Measurements from ENCODE around the gene DCTN4. TPM values are rescaled to one million over a fixed set of nuclear protein-coding genes. Genes with fewer than 3 reads are reported as not detected.
"Not testable (repeated sequence)": the region's sequence is repeated elsewhere in the genome, so short reads cannot be mapped to it uniquely, and the experiment has no call there.

The DCTN4 gene
- 43.9 and 44.8 TPM in 2 replicates for total RNA-seq

DNA sequence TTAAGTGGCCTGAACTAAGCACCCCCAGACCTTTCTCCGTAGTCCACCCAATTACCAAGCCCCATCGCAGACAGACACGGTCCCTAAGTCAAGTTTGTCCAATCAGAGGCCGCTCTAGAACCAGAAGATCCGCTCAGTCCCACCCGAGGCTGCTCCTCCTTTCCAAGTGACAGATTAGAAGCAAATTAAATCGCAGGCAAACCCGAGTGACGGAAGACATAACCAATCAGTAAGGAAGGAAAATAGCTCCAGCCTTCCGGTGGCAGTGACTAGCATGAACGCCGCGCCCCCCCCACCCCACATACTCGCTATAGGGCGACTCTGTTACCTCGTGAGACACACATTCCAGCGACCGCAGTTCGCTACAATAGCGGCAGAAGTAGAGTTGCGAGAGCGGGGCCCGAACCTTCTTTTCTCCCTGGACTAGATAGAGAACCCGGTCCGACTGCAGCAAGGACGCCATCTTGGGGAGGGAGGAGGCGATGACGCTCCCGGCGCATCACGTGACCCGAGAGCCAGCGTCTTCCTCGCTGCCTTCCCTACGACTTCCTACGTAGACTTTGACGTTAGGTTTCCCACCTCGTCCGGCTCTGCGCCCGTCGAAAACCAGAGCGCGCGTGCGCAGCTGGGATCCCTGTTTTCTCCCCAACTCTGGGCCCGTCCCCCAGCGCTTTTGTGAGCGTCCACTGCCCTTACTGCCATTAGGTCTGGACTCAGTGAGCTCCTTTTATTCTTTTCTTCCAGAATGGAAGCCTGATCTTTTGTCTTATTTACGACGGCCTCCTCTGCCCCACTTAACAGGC, at the start of gene DCTN4:
TSS of gene DCTN4 (minus strand) at position 487 of the 803 bp plus-strand sequence. CDS start at position 463, 24 bp downstream.
- no peaks in the 10 kb centered on the region for H3K9me3 Mint-ChIP-seq
- H3K4me1 Mint-ChIP-seq = peaks cover 28% of the 10 kb centered on the region
- no peak within 1 kb of the TSS for H3K27ac Mint-ChIP-seq
- no peak within 1 kb of the TSS for H3K4me3 Mint-ChIP-seq
- no peaks in the 10 kb centered on the region for H3K27me3 Mint-ChIP-seq
- H3K36me3 Mint-ChIP-seq (ENCODE audit: low read depth) = peaks cover 28% of the 10 kb centered on the region
- intact Hi-C loops (cut with micrococcal nuclease) = loop anchor here (1.0 kb wide), 4 partner anchors 16 to 57 kb away; partner anchors contain the start of gene RBM22
- DNase-seq = peak; percentile 97

DNA sequence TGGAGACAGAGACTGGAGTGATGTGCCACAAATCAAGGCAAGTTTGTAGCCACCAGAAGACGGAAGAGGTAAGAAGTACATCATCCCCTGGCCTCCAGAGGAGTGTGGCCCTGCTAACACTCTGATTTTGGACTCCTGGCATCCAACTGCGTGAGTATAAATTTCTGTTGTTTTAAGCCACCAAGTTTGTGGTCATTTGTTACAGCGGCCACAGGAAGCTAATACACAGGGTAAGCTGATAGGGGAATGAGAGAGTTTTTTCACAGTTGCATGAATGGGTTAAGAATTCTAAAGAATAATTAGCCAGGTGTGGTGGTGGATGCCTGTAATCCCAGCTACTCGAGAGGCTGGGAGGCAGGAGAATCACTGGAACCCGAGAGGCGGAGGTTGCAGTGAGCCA, 45.6 kb upstream of the DCTN4 start:
- peaks cover 4% of the 10 kb centered on the region for H3K9me3 Mint-ChIP-seq
- peaks cover 9% of the 10 kb centered on the region for H3K4me1 Mint-ChIP-seq
- no peak for DNase-seq
- H3K36me3 Mint-ChIP-seq (ENCODE audit: low read depth) = peaks cover 2% of the 10 kb centered on the region
- peaks cover 10% of the 10 kb centered on the region for H3K27me3 Mint-ChIP-seq
- H3K4me3 Mint-ChIP-seq = no peak overlapping the region
- intact Hi-C loops (cut with micrococcal nuclease) = loop anchor here (5.0 kb wide), 1 partner anchor 242 kb away; no protein-coding TSS in a partner anchor
- H3K27ac Mint-ChIP-seq = no peak overlapping the region

DNA sequence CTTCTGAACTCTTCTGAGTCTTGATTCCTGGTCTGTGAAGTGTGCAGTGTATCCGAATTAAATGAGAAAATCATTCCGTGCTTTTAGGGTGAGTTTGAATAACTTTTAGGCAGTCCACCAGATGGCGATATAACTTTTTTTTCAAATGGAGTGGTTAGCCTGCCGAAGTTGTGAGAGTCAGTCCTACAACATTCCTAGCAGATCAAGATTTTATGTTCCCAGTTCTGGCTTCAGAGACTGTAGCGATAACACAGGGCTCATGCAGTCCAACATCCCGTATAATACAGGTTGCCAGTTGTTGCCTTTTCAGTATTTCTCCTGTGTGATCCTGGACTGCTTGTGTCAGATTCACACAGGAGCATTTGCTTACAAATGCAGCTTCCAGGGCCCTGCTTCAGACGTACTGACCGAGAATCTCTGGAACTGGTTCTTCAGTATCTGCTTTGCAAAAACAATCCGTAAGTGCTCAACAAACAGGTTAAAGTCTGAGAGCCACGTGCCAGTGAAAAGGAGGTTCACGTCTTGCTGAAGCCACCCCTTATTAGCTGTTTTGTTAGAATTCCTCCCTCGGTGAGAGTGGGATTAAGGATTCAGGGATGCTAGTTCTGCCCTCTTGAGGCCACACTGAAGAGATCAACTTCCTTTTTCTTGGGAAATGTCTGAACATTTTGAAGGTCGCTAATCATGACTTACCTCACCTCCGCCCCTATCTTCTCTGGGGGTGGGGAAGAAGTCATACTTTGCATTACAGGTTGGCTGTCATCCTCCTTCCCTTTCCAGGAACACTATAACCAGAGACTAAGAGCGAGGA, 42.5 kb upstream of the DCTN4 start:
- no peak overlapping the region for H3K4me3 Mint-ChIP-seq
- H3K4me1 Mint-ChIP-seq = peaks cover 17% of the 10 kb centered on the region
- peak overlapping the region; percentile 68 for H3K27ac Mint-ChIP-seq
- H3K27me3 Mint-ChIP-seq = peaks cover 8% of the 10 kb centered on the region
- H3K9me3 Mint-ChIP-seq = peaks cover 4% of the 10 kb centered on the region
- DNase-seq = peak; percentile 77
- H3K36me3 Mint-ChIP-seq (ENCODE audit: low read depth) = peaks cover 12% of the 10 kb centered on the region
- intact Hi-C loops (cut with micrococcal nuclease) = loop anchor here (1.0 to 5.0 kb wide), 2 partner anchors 46 to 239 kb away; no protein-coding TSS in a partner anchor

DNA sequence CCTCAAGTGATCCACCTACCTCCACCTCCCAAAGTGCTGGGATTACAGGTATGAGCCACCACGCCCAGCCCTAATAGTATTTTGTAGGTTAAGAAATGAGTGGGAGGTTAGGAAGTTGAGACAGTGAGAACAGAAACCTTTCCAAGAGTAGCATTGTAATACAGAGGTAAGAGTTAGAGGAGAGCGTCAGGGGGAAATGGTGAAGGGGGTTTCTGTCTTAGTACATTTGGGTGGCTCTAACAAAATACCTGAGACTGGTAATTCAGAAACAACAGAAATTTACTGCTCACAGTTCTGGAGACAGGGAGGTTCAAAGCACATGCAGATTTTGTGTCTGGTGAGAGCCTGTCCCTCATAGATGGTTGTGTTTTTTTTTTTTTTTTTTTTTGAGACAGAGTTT, 38.6 kb upstream of the DCTN4 start:
- peak; percentile 45 for DNase-seq
- H3K36me3 Mint-ChIP-seq (ENCODE audit: low read depth) = peaks cover 29% of the 10 kb centered on the region

DNA sequence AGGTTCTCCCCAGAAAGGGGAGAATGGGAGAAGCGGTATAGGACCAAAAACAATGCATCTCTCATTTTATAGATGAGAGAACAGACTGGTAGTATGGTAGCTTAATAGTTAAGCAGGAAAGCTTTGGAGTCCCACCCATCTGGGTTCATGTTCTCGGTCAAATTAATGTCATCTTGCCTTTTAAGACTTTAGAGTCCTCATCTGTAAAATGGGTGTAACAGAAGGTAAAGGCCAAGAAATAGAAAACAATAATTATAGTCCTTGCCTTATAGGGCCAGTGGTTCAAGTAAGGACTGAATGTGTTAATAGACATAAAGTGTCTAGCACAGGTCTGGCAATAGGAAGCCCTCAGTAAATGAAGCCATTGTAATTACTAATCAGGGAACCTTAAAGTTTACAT, 36.1 kb upstream of the DCTN4 start:
- Mint-ChIP-seq H3K36me3 (ENCODE audit: low read depth) (peaks cover 35% of the 10 kb centered on the region), H3K9me3 (peaks cover 10% of the 10 kb centered on the region), H3K27ac (no peak overlapping the region), H3K4me1 (peaks cover 35% of the 10 kb centered on the region), H3K4me3 (no peak overlapping the region), H3K27me3 (no peaks in the 10 kb centered on the region)
- intact Hi-C loops (cut with micrococcal nuclease) = loop anchor here (5.0 kb wide), 2 partner anchors 417 to 457 kb away; partner anchors contain the start of gene GM2A
- no peak for DNase-seq

More for the DNA sequence above, 38.6 kb upstream of the DCTN4 start:
- H3K4me3 Mint-ChIP-seq = no peak overlapping the region
- H3K27me3 Mint-ChIP-seq = no peaks in the 10 kb centered on the region
- intact Hi-C loops (cut with micrococcal nuclease) = no loop called here
- peaks cover 25% of the 10 kb centered on the region for H3K4me1 Mint-ChIP-seq
- peaks cover 10% of the 10 kb centered on the region for H3K9me3 Mint-ChIP-seq
- H3K27ac Mint-ChIP-seq = peak overlapping the region; percentile 13

DNA sequence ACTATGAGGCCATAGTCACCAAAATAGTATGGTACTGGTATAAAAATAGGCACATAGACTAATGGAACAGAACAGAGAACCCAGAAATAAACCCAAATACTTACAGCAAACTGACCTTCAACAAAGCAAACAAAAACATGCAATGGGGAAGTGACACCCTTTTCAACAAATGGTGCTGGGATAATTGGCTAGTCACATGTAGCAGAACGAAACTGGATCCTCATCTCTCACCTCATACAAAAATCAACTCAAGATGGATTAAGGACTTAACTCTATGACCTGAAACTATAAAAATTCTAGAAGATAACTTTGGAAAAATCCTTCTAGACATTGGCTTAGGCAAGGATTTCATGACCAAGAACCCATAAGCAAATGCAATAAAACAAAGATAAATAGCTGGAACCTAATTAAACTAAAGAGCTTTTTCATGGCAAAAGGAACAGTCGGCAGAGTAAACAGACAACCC, 34.6 kb upstream of the DCTN4 start:
- not testable (repeated sequence) for H3K27me3 Mint-ChIP-seq, H3K4me3 Mint-ChIP-seq, DNase-seq, H3K27ac Mint-ChIP-seq
- H3K9me3 Mint-ChIP-seq = peaks cover 10% of the 10 kb centered on the region
- peaks cover 35% of the 10 kb centered on the region for H3K36me3 Mint-ChIP-seq (ENCODE audit: low read depth)
- H3K4me1 Mint-ChIP-seq = peaks cover 49% of the 10 kb centered on the region
- intact Hi-C loops (cut with micrococcal nuclease) = loop anchor here (5.0 kb wide), 2 partner anchors 419 to 459 kb away; partner anchors contain the start of gene GM2A

DNA sequence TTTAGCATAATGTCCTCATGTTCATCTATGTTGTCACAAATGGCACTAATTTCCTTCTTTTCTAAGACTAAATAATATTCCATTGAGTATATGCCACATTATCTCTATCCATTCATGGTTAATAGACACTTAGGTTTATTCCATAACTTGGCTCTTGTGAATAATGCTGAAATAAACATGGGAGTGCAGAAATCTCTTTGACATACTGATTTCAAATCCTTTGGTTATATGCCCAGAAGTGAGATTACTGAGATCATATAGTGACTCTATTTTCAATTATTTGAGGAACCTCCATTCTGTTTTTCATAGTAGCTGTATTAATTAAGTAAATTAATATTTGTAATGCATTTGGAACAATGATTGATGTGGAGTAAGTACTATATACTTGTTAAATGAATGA, 32.7 kb upstream of the DCTN4 start:
- H3K27me3 Mint-ChIP-seq = no peaks in the 10 kb centered on the region
- H3K27ac Mint-ChIP-seq = peak overlapping the region; percentile 59
- H3K4me3 Mint-ChIP-seq = peak overlapping the region; percentile 34
- peaks cover 10% of the 10 kb centered on the region for H3K9me3 Mint-ChIP-seq
- peaks cover 31% of the 10 kb centered on the region for H3K36me3 Mint-ChIP-seq (ENCODE audit: low read depth)
- no peak for DNase-seq
- H3K4me1 Mint-ChIP-seq = peaks cover 51% of the 10 kb centered on the region
- intact Hi-C loops (cut with micrococcal nuclease) = loop anchor here (2.0 to 5.0 kb wide), 4 partner anchors 55 to 461 kb away; partner anchors contain the start of genes GM2A, IRGM and RBM22

DNA sequence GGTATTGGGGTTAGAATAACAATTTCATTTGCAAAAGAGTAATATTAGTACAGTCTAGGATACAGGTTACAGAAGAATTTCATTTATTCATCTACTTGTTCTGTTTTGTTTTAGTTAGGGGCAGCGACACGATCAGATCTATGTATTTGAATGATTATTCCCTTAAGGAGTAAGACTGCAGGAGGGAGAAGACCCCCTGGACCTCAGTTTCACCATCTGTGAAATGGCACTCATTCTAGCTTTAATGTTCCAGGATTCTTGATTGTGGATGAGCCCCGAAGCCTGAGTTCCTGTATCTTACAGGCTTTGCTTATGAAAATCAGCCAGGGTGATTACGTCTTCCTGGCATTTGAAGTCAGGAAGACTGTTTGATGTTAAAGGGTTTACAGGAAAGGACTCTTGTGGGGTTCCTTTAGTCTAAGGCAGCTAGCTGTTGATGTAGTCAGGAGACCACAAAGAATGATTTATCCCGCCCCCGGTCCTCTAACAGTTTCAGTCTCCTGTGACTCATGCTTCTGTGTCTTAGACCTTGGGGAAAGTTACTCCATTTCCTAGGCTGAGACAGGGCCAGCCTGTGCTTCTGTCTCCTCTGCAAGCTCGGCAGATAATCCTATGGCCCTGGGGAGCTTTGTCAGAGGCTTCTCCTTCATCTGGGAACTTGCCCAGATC, 31.3 kb upstream of the DCTN4 start:
- H3K4me3 Mint-ChIP-seq = peak overlapping the region; percentile 82
- DNase-seq = peak; percentile 89
- intact Hi-C loops (cut with micrococcal nuclease) = loop anchor here (1.0 to 5.0 kb wide), 7 partner anchors 10 to 462 kb away; partner anchors contain the start of genes ANXA6, GM2A, IRGM and RBM22
- H3K4me1 Mint-ChIP-seq = peaks cover 55% of the 10 kb centered on the region
- peak overlapping the region; percentile 84 for H3K27ac Mint-ChIP-seq
- H3K9me3 Mint-ChIP-seq = peaks cover 14% of the 10 kb centered on the region
- no peaks in the 10 kb centered on the region for H3K27me3 Mint-ChIP-seq
- peaks cover 30% of the 10 kb centered on the region for H3K36me3 Mint-ChIP-seq (ENCODE audit: low read depth)

DNA sequence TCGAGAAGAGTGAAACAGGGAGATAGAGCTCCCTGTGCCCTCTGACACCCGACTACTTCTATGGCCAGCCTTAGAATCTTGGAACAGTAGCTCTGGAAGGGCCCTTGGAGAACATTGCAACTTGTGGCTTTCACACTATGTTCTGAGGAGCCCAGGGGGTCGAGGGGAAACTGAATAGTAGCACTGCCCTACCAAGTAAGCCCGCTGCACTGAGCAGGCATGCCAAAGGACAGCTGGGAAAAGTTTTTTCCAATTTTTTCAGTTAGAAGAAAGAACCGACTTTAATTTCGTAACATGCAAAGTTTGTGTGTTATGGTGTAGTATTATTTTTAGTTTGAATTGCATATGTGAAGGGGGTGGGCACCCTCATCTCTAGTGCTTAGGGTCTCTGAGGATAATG, 30.6 kb upstream of the DCTN4 start:
- no peaks in the 10 kb centered on the region for H3K27me3 Mint-ChIP-seq
- H3K36me3 Mint-ChIP-seq (ENCODE audit: low read depth) = peaks cover 28% of the 10 kb centered on the region
- peaks cover 14% of the 10 kb centered on the region for H3K9me3 Mint-ChIP-seq
- no peak for DNase-seq
- H3K4me1 Mint-ChIP-seq = peaks cover 58% of the 10 kb centered on the region
- intact Hi-C loops (cut with micrococcal nuclease) = loop anchor here (2.0 kb wide), 1 partner anchor 367 kb away; the partner anchor contains the start of gene ANXA6
- peak overlapping the region; percentile 82 for H3K4me3 Mint-ChIP-seq
- peak overlapping the region; percentile 84 for H3K27ac Mint-ChIP-seq

DNA sequence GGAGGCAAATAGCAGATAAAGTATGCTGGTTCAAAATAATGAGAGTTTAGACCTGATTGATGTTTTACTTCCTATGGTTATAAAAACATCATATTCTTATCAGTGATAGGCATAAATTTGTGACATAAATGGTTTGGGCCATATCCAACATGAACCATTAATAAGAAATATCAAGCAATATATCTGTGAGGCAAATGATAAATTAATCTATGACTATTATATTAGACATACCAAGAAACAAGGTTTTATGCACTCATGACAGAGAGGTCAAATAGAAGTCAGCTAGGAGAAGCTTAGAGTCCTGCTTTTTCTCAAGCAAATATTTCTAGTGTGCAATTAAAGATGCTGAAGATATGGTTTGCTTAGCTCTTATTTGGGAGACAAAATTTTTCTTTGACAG, 30.2 kb upstream of the DCTN4 start:
- H3K9me3 Mint-ChIP-seq = peaks cover 14% of the 10 kb centered on the region
- no peak for DNase-seq
- H3K27ac Mint-ChIP-seq = peak overlapping the region; percentile 84
- no peaks in the 10 kb centered on the region for H3K27me3 Mint-ChIP-seq
- H3K36me3 Mint-ChIP-seq (ENCODE audit: low read depth) = peaks cover 28% of the 10 kb centered on the region
- H3K4me3 Mint-ChIP-seq = peak overlapping the region; percentile 82
- intact Hi-C loops (cut with micrococcal nuclease) = loop anchor here (2.0 kb wide), 1 partner anchor 368 kb away; the partner anchor contains the start of gene ANXA6
- peaks cover 62% of the 10 kb centered on the region for H3K4me1 Mint-ChIP-seq

DNA sequence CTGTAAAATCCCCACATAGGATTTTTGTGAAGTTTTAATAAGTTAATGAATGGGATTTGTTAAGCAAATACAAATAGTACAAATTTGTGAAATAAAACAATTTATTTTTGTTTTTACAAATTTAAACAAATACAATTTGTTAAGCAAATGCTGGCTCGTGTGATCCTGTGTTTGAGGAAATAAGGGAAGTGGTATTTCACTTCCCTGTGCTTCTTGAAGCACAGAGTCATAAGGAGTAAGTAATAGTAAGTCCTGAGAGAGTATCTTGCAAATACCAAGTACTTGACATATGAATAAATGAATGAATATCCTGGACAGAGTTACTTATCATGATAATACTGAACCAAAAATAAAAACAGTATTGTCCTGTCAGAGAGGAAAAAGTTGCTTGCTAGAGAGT, 28.8 kb upstream of the DCTN4 start:
- Mint-ChIP-seq H3K4me1 (peaks cover 63% of the 10 kb centered on the region), H3K27ac (no peak overlapping the region), H3K4me3 (no peak overlapping the region), H3K9me3 (peaks cover 4% of the 10 kb centered on the region), H3K27me3 (no peaks in the 10 kb centered on the region), H3K36me3 (ENCODE audit: low read depth) (peaks cover 18% of the 10 kb centered on the region)
- intact Hi-C loops (cut with micrococcal nuclease) = loop anchor here (2.0 kb wide), 1 partner anchor 369 kb away; the partner anchor contains the start of gene ANXA6
- DNase-seq = peak; percentile 10

DNA sequence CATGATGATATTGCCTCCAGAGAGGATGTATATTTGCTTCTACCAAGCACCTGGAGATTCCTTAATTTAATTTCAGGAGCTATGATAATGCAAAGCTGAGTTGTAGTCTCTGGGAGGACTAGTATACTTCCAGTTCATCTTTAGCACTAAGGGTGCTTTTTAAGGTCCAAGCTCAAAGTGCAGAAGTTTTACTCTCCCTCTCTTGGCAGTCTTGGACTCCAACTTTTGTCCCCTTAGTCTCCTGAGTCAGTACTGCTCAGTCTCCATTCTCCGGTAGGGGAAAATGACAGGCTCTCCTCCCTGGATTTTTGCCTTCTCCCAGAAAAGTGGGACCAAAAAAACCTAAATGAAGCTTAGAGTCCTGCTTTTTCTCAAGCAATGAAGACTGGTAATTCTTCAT, 28.1 kb upstream of the DCTN4 start:
- DNase-seq = no peak
- intact Hi-C loops (cut with micrococcal nuclease) = no loop called here
- H3K27ac Mint-ChIP-seq = peak overlapping the region; percentile 34
- H3K4me1 Mint-ChIP-seq = peaks cover 67% of the 10 kb centered on the region
- peak overlapping the region; percentile 2 for H3K4me3 Mint-ChIP-seq
- peaks cover 15% of the 10 kb centered on the region for H3K36me3 Mint-ChIP-seq (ENCODE audit: low read depth)
- no peaks in the 10 kb centered on the region for H3K27me3 Mint-ChIP-seq
- H3K9me3 Mint-ChIP-seq = peaks cover 4% of the 10 kb centered on the region

DNA sequence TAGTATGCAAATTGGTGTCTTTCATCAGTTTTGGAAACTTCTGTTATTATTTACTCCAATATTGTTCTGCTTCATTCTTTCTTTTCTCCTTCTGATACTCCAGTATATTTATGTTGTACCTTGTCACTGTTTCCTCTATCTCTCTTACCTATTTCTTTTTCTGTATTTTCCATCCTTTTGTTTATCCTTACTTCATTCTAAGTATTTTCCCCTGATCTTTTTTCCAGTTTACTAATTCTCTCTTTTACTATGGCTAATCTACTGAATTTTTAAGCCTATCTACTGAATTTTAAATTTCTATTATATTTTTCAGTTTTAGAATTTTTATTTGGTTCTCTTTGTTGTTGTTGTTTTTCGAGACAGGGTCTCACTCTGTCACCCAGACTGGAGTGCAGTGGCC, 27.1 kb upstream of the DCTN4 start:
- Mint-ChIP-seq H3K36me3 (ENCODE audit: low read depth) (peaks cover 14% of the 10 kb centered on the region), H3K4me3 (peak overlapping the region; percentile 53), H3K4me1 (peaks cover 70% of the 10 kb centered on the region), H3K27me3 (no peaks in the 10 kb centered on the region), H3K27ac (peak overlapping the region; percentile 78), H3K9me3 (peaks cover 4% of the 10 kb centered on the region)
- intact Hi-C loops (cut with micrococcal nuclease) = no loop called here
- DNase-seq = no peak

Data from activated CD4-positive, alpha-beta T cell treated with anti-CD3 and anti-CD28 coated beads, Interleukin-2, amount 10 ng/mL, durations not matched to agents 24 days and 14 days (primary cell).